NCI-H69 (cell line): ENCODE data around the gene ATP1A1.

Source experiments
- DNase-seq: peaks from one replicate; lab custom pipeline; 2025; lab: John Stamatoyannopoulos, UW

Gene ATP1A1

GRCh38 chr1:116391185-116391584 lies 18.1 kb downstream of the ATP1A1 start:
- no peak for DNase-seq

GRCh38 chr1:116392717-116393404 lies 19.8 kb downstream of the ATP1A1 start:
- DNase-seq, result no peak

- DNase-seq, result no peak
Observed at GRCh38 chr1:116393792-116394191, 20.7 kb downstream of the ATP1A1 start.

GRCh38 chr1:116394270-116394669 lies 21.2 kb downstream of the ATP1A1 start:
- no peak for DNase-seq

GRCh38 chr1:116396769-116397168 lies 23.7 kb downstream of the ATP1A1 start:
- DNase-seq, result no peak

GRCh38 chr1:116397728-116398127 lies 24.7 kb downstream of the ATP1A1 start:
- DNase-seq, result no peak

DNA sequence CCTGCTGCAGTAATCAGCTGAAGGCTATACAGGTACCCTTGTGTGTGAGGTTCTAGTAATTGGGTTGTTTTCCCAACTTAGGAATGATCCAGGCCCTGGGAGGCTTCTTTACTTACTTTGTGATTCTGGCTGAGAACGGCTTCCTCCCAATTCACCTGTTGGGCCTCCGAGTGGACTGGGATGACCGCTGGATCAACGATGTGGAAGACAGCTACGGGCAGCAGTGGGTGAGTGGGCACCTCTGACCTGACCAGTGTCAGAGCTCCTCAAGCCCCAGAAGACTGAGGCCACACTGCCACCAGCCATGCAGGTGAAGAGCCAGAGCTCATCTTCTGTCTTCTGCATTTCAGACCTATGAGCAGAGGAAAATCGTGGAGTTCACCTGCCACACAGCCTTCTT lies 27.7 kb downstream of the ATP1A1 start:
- DNase-seq, result no peak

DNA sequence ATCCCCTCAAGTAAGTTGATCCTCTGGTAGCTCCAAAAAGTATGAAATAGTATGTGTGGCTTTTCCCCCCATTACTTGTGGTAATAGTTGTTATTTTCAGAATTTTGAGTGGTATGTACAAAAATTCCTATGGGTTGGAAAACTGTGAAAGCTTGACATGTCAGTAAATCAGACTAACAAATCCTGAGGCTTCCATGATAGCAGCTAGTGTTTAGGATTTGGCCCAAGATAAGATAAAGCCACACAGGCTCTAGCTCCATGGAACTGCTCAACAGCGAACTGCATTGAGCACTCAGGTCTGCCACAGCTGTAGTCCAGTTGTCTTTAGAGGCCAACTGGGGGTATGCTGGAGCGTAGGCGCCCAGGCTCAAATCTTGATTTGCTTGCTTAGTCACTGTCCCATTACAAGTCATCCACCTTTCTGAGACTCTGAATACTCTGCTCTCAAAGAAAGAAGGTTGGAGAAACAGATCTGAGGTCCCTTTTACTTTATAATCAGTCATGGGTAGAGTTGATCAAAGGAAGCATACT lies 28.7 kb downstream of the ATP1A1 start:
- no peak for DNase-seq

DNA sequence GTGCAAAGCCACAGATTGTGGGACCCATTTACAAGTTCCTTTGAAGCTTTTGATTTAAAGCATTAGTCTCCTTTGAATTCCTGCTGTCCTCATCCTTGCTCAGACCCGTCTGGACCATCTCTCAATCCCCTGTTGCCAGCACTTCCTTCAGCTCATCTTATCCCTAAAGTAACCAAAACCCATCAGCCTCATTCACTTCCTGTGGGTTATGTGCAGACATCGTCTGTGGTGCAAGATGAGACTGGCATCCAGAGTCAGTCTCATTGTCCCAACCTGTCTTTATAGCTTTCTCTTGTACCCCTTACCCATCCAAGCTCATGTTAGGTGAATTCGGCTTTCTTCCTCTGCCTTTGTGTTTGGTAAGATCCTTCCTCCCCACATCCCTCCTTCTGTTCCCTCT lies 29.3 kb downstream of the ATP1A1 start:
- no peak for DNase-seq

- no peak for DNase-seq
Observed at GRCh38 chr1:116403496-116404136, 30.6 kb downstream of the ATP1A1 start.

GRCh38 chr1:116404699-116405098 lies 31.7 kb downstream of the ATP1A1 start:
- DNase-seq, result no peak

- no peak for DNase-seq
Observed at GRCh38 chr1:116405241-116406135, 32.4 kb downstream of the ATP1A1 start.

GRCh38 chr1:116407033-116407432 lies 34.0 kb downstream of the ATP1A1 start:
- DNase-seq, result no peak

DNA sequence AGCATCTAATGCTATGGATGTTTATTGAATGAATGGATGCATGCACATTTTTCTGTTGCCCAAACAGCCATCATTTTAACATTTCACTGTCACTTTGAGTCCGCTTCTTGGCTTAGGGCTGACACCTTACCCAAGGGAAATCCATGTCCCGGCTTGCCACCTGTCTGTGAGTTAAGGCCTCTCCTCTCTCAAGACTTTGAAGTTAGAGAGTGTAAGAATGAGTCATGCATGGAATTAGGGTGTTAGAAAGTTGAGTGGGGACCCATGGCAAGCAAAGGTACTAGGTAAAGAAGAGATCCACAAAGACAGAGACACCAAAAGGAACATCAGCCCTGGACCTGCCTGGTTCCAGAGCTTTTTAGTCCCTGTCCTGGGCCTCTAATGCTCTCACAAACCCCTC lies 35.1 kb downstream of the ATP1A1 start:
- no peak for DNase-seq

DNA sequence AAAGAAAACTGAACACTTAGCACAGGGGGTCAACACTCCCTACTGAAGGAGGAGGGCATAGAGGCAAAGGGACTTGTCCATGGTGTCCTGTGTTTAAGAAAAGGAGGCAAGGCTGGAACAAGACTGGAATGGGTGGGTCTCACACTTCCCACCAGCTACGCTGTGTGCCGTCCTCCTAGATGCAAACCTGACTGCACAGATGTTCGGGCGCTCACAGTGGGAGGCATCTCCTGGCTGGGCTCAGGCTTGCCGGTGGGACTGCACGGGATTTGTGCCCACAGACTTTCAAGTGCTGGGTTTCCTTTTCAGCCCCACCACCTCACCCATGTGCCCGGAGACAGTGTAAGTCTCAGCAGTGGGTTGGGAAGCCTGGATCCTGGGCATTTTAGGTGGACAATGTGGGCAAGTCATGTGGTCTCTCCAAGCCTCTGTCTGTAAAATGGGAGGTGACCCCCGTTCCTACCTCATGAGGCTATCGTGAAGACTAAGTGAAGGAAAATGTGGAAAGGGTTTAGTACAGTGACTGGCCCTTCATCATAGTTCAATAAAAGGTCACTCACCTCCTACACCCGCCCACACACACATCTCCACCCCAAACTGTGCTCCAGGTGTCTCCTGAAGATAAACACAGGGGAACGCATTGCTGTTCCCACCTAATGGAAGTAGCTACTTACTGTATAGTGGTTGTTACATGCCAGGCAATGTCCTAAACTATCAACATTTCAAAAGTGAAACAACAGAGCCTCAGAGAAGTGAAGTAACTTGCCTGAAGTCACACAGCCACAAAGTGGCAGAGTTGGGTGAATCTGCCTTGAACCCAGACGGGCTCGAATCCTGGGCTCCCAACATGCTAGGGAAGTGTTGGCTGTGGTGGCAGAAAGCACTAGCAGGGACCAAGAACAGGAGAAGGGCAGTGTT lies 36.0 kb downstream of the ATP1A1 start:
- DNase-seq, result no peak

DNA sequence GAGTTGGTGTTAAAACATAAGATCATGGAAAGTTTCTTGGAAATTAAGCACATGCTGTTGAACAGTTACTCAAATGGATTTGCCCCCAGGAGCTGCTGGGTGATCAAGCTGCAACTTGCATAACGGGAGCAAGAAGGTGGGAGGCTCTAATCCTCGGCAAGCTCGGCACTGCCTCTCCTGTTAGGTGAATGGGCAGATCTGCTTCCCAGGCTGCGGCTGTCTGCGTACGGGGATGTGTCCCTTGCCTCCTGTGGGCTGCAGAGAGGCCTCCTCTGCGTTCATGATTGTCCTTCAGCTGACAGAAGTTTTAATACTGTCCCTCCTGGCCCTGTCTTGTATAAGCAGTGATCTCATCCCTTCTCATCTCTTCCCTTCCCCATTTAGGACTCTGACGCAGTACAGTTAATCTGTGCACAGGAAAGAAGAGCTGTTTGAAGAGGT lies 36.7 kb downstream of the ATP1A1 start:
- no peak for DNase-seq

DNA sequence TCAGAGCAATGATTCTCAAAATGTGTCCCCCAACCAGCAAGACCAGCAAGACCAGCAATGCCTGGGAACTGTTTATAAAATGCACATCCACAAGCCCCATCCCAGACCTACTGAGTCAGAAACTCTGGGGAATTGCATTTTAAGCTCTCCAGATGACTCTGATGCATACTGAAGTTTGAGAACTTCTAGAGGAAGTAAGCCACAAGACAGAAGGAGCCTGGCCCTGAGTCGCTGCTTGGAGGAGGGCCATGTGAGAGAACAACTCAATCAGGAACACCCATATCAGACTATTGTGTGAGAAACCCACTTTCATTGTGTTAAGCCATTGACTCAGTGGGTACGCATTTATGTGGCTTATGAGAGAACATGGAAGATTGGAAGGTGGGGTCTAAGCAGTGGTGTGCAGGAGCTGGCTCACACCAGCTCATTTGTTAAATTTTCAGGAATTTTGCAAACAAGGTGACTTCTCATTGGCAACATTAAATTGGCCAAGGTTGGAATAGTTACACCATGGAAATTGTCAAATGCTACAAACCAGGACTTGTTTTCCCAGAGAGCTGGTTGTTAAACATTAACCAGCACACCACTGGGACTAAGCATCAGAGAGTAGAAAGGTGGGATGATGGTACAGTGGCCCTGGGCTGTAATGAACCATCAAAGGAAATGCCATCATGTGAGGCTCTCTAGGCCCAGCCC lies 38.9 kb downstream of the ATP1A1 start:
- no peak for DNase-seq

GRCh38 chr1:116412480-116412798 lies 39.4 kb downstream of the ATP1A1 start:
- no peak for DNase-seq

DNA sequence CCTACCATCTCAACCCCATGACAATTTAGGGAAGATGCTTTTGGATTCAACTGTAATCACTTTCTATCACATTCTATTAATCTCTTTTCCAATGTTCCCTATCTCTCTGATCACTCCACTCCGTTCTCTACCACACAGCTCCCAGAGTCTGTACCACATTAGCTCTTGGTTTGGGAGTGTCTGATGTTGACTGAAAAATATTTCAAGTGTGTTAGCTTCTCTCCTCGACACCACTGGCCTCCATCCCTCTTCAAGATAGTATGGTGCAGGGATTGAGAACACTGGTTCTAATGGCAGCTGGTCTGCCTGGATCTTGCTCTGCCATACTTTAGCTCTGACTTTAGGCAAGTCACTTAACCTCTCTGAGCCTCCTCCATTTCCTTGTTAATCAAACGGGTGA lies 39.9 kb downstream of the ATP1A1 start:
- DNase-seq, result no peak

DNA sequence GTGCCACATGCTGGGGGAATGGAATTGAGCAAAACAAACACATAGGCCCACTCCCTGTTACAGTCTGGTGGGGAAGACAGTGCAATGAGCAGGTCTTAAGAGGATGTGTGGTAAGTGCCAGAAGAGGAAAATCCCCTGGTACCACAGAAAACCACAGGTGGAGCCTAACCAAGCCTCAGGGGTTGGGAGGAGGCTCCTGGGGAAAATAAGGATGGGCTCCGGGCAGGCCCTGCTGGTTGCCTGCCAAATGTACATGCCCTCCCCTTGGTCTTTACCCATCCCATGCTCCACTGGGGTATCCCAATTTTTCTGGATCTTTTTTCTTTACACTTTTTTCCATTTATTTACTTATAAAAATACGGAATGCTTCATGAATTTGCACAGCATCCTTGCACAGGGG lies 40.4 kb downstream of the ATP1A1 start:
- DNase-seq, result no peak

DNA sequence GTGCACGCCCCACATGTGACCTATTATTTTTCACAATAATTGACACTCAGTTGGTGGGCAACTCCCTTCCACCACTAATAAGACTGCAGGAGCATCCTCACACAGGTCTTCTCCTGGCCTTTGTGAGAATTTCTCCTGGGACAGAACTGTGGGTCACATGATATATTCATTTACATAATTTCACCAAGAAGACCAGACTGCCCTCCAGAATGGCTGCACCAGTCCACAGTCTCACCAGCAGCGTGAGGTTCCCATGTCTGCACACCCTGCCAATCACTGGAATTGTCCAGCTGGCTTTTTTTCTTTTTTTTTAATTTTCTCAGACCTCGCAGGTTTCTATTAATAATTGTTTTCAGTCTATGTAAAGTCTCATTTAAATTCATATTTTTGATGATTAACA lies 41.3 kb downstream of the ATP1A1 start:
- no peak for DNase-seq
